GM18867 (cell line): ENCODE data around the gene USP35.
"Not testable (repeated sequence)": the region's sequence is repeated elsewhere in the genome, so short reads cannot be mapped to it uniquely, and the experiment has no call there.

Experiments
- ATAC-seq: cut with Tn5 transposase; IDR thresholded peaks from one replicate; pipeline ENCODE4 v1.9.1; 2021; ENCODE audit warnings: mild to moderate bottlenecking, moderate library complexity; ENCODE audit not compliant: unreplicated experiment

USP35 gene

GRCh38 chr11:78228467-78228866 is 39.7 kb downstream of the USP35 start:
- no peak for ATAC-seq

GRCh38 chr11:78229106-78229505 is 40.4 kb downstream of the USP35 start:
- ATAC-seq = no peak

- no peak for ATAC-seq
These were observed 41.6 kb downstream of the USP35 start for GRCh38 chr11:78230161-78230877.

- no peak for ATAC-seq
These were observed 43.3 kb downstream of the USP35 start for GRCh38 chr11:78231962-78232501.

- ATAC-seq = not testable (repeated sequence)
These were observed 44.3 kb downstream of the USP35 start for GRCh38 chr11:78233046-78233445.

DNA sequence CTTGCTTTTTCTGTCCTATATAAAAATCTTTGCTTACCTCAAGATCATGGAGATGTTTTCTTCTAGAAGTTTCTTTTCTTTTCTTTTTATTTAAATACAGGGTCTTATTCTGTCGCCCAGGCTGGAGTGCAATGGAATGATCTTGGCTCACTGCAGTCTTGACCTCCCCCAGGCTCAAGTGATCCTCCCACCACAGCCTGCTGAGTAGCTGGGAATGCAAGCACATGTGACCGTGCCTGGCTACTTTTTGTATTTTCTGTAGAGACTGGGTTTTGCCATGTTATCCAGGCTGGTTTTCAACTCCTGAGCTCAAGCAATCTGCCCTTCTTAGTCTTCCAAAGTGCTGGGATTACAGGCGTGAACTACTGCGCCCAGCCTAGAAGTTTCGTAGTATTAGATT is 45.3 kb downstream of the USP35 start:
- ATAC-seq = no peak

- no peak for ATAC-seq
These were observed 48.8 kb downstream of the USP35 start for GRCh38 chr11:78237293-78238046.

- no peak for ATAC-seq
These were observed 51.1 kb downstream of the USP35 start for GRCh38 chr11:78239781-78240180.

DNA sequence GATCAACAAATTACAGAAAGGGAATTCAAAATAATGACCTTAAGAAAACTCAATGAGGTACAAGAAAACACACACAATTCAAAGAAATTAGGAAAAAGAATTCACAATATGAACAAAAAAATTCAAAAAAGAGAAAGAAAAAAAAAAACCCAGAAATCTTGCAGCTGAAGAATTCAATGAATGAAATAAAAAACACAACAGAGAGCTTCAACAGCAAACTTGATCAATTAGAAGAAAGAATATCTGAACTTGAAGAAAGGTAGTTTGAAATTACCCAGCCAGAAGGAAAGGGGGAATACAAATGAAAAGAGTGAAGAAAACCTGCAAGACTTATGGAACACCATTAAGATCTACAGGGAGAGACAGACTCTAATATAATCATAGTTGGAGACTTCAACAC is 52.8 kb downstream of the USP35 start:
- ATAC-seq = no peak

DNA sequence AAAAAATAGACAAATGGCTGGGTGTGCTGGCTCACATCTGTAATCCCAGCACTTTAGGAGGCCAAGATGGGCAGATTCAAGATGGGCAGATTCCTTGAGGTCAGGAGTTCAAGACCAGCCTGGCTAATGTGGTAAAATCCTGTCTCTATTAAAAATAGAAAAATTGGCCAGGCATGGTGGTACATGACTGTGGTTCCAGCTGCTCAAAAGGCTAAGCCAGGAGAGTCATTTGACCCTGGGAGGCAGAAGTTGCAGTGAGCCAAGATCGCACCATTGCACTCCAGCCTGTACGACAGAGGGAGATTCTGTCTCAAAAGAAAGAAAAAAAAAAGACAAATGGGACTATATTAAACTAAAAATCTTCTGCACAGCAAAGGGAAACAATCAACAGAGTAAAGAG is 55.4 kb downstream of the USP35 start:
- ATAC-seq = no peak

DNA sequence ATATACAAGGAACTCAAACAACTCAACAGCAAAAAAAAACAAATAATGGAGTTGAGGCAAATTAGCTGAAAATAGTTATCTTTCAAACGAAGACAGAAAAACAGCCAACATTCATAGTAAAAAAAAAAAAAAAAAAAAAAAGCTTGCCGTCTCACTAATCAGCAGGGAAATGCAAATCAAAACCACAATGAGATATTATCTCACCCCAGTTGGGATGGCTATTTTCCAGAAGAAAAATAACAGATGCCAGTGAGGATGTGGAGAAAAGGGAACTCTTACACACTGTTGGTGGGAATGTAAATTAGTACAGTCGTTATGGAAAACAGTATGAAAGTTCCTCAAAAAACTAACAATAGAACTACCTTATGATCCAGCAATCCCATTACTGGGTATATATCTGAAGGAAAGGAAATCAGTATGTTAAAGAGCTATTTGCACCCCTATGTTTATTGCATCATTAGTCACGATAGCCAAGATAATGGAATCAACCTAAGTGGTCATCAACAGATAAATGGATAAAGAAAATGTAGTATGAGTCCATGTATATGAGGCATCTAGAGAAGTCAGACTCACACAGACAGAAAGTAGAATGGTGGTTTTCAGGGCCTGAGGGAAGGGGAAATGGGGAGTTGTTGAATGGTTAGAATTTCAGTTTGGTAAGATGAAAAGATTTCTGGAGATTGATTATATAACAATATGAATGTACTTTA is 56.0 kb downstream of the USP35 start:
- ATAC-seq = no peak

DNA sequence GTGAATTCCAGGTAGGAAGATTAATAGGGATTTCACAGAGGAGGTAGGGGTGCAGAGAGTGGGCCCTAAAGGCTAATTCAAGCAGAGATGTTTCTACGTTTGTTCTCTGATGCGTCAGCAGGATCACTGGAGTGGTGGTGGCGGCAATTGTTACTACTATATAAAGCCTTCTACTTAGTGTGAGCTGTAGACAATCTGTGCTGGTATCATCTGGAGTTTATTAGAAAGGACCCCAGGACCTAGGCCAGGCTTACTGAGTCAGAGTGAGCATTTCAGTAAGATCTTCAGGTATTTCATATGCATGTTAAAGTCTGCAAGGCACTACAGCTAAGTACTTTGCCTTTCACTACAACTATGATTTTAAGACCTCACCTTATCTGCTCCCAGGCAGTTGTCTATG is 59.5 kb downstream of the USP35 start:
- no peak for ATAC-seq

DNA sequence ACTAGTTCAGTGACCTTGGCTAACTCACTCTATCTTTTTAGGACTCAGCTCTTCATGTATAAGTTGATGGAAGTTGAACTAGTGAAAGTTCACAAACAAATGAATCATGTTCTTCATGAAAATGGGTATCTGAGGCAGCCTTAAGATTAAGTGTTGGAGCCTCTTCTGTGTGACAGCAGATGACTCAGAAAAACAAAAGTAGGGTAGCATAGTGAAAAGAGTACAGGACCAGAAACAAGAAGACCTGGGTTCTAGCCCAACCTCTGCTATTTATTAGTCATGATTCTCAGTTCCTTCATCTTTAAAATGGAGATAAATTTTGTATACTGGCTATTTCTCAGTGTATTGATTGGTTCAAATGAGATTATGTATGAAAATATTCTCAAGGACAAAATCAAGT is 60.2 kb downstream of the USP35 start:
- ATAC-seq = no peak

DNA sequence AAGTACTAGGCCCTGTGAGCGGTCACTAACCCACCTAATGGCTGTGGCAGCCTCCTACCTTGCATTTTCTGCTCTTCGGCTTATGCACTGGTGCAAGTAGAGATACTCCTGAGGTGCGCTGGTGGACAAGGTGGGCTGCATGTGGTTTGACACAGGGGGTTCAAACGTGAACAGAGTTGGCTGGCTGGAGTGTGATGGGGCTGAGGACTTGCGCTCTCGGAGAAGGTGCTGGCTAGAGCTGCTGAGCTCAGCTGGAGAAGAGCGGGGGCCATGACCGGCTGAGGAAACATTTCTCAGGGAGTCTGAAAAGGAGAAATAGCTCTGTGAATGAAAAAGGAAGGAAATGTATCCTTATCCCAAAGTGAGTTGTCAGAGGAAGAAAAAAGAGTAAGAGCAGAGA is 61.4 kb downstream of the USP35 start:
- no peak for ATAC-seq

- no peak for ATAC-seq
These were observed 62.5 kb downstream of the USP35 start for GRCh38 chr11:78251083-78251775.

GRCh38 chr11:78253797-78254196 is 65.1 kb downstream of the USP35 start:
- no peak for ATAC-seq

DNA sequence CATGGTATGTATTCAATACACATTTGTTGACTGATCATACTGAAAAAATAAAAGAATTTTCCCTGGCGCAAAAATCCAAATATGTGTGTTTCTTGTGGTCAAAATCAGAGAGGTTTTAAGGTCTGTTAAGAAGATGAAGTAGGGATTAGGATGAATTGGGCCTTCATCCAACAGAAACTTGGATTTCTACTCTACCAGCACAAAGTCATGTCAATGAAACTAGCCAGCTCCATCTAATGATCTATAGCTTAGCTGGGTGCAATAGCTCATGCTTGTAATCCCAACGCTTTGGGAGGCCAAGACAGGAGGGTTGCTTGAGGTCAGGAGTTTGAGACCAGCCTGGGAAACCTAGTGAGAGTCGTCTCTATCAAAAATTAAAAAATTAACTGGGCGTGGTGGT is 65.5 kb downstream of the USP35 start:
- no peak for ATAC-seq

- ATAC-seq = no peak
These were observed 67.2 kb downstream of the USP35 start for GRCh38 chr11:78255919-78256318.

DNA sequence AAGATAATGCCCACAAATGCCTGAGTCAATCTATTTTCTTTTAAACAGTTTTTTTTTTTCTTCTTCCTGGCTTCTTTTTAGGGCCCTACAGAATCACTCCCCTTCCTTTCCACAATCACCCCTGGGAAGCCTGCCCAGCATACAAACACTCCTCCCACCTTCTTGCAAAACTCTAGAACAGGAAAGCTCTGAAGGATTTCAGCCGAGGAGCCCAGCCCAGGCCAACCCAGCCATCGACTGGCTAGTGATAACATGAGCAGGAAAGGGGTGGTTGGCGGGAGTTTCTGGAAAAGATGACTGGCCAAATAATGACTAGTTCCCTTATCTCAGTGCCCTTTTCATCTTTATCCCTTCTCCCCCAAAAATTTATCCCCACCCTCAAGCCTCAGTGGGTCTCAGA is 68.2 kb downstream of the USP35 start:
- ATAC-seq = no peak

- ATAC-seq = no peak
These were observed 68.9 kb downstream of the USP35 start for GRCh38 chr11:78257654-78258053.
